GM19452 (cell line): Measurements from ENCODE around the gene PRPF8.
A peak's percentile ranks its signal among the peaks of the same experiment; 100 is the strongest.
"Not testable (repeated sequence)": the region's sequence is repeated elsewhere in the genome, so short reads cannot be mapped to it uniquely, and the experiment has no call there.

Experiments
- ATAC-seq: cut with Tn5 transposase; IDR thresholded peaks from one replicate; pipeline ENCODE4 v1.9.1; 2021; ENCODE audit not compliant: unreplicated experiment

Gene PRPF8

DNA sequence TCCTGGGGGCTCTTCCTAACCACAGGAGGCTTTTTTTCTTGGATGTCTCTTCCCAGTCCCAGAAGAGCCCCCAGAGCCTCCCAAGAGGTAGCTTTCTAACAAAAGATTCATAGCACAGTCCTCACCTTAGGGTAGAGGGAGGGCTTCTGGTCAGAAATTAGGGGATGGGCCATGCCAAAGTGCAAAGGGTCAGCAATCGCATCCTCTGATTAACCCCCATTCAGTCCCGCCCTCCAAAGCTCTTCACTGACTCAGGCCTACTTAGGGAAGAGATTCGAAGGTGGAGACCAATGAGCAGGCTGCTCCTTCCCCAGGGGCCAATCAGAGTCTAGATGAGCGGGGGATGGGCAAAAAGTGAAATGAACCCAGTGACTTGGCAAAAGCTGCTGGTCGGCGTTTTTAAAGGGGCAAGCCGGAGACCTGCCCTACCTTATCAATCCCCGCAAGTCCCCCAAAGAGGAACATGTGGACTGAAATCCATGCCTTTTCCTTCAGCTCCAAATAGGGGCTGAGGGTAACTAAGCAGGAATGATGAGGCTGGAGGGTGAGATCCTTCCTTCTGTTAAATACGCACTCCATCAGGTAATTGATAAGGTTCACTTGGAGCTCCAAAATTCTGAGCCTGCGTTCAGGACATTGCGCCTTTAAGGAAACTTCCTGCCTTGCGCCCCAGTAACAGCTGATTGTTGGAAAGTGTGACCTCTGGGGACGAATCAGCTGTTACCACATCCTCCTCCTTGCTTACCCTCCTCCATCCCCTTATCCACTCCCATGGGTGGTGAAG lies 32.4 kb upstream of the PRPF8 start:
- peak; percentile 42 for ATAC-seq

DNA sequence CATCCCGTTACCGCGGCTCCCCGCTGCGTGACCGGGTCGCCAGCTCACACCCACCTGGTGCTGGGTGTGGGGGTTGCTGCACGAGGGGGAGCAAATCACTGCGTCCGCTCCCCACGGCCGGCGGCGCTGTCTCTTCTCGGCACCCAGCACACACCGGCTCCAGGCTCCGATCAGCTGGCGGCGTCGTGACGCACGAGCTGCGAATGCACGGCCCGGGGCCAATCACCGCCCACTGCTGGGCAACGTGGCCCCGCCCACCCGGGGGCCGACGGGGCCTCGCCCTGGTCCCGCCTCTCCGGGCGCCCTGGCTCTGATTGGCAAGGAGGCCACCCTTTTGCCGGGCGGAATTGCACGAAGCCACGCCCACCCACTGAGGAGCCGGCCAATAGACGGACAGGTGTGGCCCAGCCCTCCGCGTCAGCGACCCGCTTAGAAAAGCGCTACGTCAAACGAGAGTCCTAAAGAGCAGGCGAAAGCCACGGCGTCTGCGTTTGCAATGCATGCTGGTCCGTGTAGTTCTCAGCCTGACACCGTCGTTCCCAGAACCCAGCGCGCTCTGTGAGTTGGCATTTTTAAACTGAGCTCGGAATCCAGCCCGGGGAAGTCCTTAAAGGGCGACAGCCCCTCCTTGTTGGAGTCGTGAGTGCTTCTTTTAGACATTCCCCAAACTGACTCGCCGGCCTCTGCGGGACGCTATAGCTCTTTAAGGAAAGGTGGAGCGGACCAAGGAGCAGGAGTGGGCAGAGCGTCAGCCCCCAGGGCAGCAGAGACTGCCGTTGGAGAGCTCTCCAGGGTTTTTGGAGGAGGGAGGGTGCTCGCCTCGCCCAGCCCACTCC lies 31.6 kb upstream of the PRPF8 start:
- ATAC-seq = peak; percentile 76

DNA sequence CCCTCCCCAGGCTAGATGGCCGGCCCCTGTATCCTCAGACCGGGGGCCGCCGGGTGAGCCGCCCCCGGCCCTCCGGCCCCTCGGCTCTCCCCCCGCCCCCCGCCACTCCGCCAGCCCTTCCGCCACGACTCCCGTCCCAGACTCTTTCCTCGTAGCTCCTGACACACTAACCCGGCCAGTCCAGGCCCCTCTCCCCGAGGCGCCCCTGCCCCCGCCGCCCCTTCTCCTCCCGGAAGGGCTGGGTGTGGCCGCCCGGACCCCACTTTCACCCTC lies 31.1 kb upstream of the PRPF8 start:
- no peak for ATAC-seq

DNA sequence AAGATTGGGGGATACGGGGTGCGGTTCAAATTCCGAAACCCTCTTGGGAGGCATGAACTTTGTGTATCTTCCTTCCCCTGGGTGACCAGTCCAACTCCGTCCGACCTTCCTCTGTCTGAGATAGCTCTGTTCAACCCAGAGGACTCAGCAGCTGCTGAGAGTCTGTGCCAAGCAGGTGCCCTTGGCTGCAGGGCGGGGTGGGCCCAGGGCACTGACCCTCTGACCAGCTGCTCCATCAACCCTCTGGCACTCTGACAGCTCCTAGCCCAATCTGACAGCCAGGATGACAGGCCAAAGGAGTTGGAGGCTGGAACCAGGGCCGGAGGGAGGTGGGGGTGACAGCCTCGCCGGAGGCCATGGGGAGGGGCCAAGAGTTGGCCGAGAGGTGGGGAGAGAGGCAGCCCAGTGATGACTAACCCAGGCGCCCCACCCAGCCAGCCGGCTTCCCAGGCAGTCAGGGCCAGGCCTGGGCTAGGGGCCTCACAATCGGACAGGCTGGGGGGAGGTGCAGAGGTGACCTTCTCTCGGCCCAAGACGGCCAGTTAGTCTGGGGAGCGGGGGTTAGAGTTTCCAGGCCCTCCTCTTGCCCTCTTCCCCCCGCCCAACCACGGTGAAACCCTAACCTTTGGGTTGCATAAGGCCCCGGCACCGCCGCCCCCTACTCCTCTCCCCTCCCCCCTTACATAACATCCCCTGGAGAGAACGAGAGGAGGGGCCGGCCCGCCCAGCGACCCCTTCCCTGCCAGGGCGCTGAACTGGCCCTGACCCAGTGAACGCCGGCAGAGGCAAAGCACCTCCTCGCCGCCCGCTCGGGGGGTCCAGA lies 30.5 kb upstream of the PRPF8 start:
- ATAC-seq = no peak

DNA sequence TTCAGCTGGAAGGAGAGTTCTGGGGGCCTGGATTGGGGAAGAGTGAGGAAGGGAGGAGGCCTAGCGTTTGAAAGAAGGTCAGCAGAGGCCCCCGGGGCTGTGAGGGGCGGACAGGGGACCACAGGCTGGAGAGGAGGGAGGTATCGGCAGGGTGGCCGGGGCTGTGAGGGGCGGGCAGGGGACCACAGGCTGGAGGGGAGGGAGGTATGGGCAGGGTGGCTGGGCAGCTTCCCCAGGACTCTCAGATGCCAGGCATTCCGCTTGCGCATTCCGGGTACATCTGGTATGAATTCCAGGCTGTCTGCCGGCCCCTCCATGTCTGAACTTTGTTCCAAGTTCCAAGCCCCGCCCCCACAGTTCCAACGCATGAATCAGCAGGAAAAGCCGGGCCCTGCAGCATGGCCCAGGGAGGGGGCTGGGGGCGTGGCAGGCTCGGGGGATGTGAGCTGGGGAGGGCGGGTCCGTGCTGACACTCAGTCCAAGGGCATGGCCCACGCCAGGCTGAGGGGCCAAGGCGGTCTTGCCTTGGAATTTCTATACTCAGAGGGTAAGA lies 29.8 kb upstream of the PRPF8 start:
- no peak for ATAC-seq

DNA sequence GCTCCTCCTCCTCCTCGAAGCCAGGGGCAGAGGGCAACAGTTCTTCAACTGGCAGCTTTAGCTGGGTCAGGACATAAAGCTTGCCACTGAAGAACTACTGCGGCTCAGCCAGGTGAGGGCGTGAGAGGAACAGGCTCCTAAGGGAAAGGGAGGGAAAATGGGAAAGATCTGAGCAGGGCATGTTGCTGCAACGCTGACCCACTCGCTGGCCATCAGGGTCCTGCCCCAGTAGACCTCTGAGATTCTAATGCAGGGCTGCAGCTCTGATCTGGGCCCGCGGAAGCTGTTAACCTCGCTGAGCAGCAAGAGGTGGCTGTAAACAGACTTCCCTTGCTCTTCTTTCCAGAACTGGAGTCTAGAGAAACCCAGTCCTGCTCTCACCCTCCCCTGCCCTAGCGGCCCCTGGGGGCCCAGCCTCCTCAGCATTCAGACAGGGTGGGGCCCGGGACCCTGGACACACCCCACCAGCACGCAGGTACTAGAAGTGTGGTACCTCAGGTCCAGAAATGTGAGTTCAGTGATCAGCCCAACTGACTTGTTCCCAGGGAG lies 29.3 kb upstream of the PRPF8 start:
- ATAC-seq = no peak

DNA sequence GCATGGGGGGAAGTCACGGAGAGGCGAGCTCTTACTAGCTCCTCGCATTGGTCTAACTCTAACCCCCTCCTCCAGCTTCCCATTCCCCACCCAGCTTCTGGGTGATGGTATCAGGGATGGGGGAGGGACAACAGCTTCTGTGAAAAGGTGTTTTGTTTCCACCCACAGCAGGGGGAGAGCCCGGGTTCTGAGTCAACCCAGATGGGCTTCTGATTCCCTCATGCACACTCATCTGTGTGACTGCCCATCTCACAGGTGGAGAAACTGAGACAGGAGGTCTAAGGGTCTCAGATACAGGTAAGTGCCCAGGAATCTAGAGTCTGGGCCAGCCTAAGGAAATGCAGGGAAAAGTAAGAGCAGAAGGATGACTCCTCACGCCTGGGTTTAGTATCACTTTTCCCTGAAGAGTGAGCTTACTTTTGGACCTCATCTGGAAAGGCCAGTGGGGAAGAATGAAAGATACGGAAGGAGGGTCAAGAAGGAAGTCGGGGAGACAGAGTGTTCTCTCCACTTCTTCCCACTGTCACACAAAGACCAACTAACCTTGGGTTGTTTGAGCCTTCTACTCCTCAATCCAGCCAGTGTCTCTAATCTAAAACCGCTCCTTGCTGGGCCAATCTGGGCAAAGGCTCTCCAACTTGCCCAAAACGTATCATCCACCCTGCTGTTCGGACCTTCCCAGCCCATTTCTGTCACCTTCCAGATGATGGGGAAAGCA lies 28.7 kb upstream of the PRPF8 start:
- ATAC-seq = no peak

DNA sequence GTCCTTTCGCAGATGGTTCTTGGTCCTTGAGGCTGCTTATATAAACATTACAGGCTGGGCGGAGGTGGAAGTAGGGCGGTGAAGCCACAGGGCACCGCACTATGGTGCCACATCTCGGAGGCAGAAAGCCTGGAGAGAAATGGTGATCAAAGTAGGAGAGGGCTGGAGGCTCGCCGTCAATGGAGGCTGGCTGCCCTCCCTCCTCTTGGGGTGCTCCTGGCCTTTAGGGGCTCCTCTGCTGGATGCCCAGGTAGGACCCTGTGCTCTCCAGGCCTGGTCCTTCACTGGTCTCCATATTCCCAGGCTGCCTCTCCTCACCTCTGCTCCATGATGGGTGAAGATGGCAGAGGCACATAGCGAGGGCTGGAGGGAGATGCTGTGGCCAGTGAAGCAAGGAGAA lies 27.6 kb upstream of the PRPF8 start:
- ATAC-seq = no peak

DNA sequence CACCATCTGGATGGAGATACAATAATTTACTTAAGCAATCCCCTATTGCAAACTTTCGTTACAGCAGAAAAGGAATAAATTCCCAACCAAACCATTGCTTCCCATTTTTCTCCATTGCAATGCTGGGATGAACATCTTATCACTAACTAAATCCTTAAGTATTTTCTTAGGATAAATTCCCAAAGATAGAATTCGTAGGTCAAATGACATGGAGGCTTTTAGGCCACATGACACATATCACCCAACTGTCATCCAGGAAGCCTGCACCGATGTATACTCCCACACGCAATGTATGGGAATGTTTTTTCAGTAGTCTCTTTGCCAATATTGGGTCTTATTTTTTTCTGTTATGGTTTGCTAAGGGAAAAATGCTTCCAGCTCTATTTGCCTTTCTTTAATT lies 27.1 kb upstream of the PRPF8 start:
- ATAC-seq = no peak

DNA sequence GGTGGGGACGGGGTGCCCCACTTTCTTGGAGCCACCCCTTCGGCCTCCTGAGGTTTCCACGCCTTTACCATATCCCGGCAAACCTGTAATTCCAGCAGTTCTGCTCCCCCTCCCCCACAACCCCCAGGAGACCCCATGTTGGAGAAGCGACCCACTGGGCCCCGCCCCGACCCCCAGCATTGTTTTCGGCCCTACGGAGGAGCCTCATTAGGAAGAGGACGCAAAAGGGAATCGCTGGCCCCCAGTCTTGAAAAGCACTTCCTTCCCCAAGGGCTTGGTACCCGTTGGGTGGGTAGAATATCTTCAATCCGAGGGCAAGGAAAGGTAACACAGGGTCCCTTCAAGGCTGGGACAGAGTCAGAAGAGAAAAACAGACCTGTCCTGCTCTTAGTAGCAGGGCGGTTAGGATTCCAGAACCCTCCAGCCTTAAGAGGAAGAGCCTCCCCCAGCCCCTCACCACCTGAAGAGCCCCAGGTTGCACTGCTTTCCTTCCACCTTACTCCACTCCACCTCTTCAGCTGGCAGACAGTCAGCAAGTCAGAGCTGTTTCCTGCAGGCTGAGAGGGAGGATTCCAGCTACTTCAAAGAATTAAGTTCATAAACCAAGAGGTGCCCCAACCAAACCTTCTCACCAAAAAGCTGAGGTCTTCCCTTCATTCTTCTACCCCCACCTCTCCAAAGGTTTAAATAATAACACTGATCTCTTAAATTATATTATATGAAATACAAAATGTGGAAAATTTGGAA lies 26.3 kb upstream of the PRPF8 start:
- ATAC-seq = no peak

DNA sequence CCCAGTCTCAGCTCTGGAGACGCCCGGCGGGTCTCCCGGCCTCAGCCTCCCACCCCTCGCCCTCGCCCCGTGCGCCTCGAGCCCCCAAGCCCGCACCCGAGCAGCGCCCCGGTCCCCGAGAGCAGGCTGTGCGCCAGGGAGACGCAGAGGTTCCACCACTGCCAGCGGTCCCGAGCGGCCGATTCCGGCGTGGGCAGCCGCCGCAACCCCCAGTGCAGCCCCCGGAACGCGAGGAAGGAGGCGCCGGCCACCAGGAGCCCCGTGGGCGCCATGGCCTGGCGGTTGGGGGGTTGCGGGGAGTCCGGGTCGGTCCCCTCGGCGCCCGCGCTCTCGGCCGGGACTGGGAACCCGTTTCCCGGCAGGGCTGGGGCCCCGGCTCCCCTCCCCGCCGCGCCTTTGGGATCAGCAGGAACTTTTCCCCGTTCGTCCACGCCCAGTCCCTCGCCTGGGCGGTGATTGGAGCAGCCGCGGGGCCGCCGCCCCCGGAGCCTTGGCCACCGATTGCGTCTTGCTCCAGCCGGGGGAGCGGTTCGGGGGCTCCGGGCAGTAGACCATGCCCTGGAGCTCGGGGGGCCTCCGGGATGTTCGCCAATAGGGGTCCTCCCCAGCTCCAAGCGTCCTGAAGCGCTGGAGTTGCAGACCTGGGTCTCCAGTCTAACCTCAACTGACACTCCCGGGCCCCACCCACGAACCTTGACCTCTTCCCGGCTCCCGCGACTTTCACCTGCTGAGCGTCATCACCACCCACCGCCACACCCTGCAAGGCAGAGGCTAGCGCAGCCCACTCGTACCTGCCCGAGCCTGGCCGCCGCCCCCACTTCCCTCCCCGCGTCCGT lies 25.5 kb upstream of the PRPF8 start, which contains the start of gene TLCD2:
TLCD2 (minus strand) TSS at position 407 of the 836 bp plus-strand sequence; CDS start at position 272, 135 bp downstream.
- ATAC-seq = no peak

DNA sequence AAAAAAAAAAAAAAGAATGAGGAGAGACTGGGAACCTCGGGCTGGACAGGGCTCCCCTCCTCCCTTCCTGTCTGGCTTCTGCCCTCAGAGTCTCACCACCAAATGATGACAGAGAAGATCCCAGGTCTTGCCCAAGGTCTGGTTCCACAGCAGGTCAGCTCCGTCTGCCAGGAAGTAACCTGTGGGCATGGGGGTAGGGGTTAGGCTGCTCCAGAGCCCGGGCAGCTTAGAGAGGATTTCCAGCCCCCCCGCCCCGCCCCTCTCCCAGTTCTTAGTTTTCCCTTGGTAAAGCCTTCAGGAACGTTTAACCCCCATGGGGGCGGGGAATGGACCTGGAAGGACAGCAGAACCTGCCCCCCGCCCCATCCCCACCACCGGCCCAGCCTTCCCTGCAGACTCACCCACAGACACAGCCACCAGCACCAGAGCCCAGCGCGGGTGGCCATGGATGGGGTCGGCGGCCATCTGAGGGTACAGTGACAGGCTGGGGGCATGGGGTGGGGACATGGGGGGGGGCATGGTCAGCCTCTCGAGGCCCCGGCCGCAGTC lies 24.8 kb upstream of the PRPF8 start:
- ATAC-seq = no peak

DNA sequence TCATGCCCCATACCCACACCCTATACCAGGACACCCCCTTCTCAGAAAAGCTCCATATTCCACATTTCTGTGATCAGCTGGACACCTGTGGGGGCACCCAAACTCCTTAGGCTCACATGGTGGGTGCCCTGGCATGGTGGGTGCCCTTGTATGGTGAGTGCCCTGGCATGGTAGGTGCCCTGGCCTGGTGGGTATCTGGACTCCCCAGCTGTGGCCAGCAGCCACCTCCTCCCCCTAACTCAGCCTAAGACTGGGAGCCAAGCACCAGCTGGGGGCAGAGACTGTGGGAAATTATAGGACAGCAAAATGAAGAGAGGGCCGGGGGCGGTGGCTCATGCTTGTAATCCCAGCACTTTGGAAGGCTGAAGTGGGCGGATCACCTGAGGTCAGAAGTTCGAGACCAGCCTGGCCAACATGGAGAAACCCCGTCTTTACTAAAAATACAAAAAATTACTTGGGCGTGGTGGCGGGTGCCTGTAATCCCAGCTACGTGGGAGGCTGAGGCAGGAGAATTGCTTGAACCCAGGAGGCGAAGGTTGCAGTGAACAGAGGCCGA lies 24.2 kb upstream of the PRPF8 start:
- ATAC-seq = not testable (repeated sequence)

DNA sequence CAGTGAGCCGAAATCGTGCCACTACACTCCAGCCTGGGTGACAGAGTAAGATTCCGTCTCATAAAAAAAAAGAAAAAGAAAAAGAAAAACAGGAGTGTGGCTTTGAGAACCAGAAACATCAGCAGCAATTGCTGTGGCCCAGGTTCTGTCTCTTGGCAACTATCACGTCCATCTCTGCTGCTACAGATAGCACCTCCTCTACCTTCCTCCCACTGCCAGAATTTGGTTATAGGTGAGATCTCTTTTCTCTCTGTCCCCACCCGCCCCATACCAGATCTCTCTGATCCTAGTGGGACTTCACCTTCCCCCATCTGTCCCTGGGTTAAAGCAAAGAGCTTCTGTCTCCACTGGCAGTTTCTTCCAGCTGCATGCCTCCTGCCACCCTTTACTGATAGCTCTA lies 22.4 kb upstream of the PRPF8 start:
- ATAC-seq = no peak

DNA sequence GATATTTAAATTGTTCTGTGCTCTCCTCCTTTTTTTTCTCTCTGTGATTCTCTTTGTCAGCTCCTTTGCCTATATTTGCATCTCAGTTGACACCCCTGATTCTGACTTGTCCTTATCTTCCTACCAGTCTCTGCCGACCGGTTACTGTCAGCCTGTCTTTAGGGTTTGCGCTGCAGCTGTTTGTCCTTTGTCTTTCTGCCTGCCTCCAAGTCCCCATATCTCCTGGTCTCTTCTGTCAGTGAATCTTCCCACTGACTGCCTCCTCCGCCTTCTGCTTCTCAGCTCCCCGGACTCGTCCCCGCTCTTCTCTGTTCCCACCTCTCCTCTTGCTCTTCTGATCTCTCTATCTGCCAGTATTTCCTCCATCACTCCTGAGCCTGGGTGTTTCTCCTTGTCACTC lies 20.3 kb upstream of the PRPF8 start:
- ATAC-seq = no peak

DNA sequence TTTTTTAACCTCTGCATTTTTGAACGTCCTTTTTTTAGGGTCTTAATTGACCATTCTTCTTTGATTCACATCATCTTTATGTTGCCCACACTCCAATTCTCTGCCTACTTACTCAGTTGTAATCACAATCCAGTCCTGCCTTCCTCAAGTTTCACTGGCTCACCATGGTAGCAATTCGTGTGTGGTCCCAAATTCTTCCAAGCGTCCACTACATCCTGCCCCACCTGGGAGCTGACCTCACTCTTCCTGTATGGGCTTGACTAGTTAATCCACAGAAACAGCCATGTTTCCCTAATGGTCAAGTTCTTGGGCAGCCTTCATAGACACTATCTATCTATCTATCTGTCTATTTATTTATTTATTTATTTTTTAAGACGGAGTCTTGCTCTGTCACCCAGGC lies 18.4 kb upstream of the PRPF8 start:
- no peak for ATAC-seq

DNA sequence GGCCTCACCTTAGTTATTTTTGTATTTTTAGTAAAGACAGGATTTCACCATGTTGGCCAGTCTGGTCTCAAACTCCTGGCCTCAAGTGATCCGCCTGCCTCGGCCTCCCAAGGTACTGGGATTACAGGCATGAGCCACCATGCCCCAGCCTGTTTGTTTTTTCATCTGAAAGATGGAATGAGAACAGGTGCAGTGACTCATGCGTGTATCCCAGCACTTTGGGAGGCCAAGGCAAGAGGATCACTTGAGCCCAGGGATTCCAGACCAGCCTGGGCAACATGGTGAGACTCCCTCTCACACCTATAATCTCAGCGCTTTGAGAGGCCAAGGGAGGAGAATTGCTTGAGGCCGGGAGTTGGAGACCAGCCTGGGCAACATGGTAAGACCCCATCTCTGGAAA lies 15.2 kb upstream of the PRPF8 start:
- ATAC-seq = not testable (repeated sequence)

DNA sequence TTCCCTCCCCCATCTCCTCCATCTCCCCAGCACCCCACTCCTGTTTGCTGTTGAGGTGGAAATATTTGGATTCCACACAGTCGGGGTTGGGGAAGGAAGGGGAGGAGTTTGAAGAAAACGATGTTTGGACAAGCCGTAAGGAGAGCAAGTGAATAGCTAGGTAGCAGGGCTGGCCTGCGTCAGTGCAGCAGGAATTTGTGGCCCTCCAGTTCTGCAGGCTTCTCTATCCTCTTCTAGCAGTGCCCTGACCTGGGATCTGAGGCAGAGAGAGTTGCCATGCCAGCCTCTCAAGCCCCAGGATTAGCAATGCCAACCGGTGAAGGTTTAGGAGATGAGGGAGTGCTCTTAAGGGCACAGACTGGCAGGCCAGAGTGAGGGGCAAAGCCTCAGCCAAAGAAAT lies 13.0 kb upstream of the PRPF8 start:
- ATAC-seq = no peak
